ENCODE measurements around the gene CES3. TPM values are rescaled to one million over a fixed set of nuclear protein-coding genes. Genes with fewer than 3 reads are reported as not detected.

Gene CES3, protein sequence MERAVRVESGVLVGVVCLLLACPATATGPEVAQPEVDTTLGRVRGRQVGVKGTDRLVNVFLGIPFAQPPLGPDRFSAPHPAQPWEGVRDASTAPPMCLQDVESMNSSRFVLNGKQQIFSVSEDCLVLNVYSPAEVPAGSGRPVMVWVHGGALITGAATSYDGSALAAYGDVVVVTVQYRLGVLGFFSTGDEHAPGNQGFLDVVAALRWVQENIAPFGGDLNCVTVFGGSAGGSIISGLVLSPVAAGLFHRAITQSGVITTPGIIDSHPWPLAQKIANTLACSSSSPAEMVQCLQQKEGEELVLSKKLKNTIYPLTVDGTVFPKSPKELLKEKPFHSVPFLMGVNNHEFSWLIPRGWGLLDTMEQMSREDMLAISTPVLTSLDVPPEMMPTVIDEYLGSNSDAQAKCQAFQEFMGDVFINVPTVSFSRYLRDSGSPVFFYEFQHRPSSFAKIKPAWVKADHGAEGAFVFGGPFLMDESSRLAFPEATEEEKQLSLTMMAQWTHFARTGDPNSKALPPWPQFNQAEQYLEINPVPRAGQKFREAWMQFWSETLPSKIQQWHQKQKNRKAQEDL
- 0.63 to 2.7 TPM (median 1.5 TPM) in 3 replicates for polyA plus RNA-seq
- 1.8 TPM for polyA plus RNA-seq (2011; ENCODE audit: low read depth)
- 0.28 and 0.45 TPM in 2 replicates for polyA plus RNA-seq (2011; cell fraction: cytosol; rRNA removed)
- 7.4 and 8.5 TPM in 2 replicates for polyA plus RNA-seq (2011; cell fraction: nucleus; rRNA removed)
- 0.57 and 2.9 TPM in 2 replicates for polyA plus RNA-seq (2012; ENCODE audit: low replicate concordance)
- polyA minus RNA-seq: 0.32 to 2.0 TPM (median 1.6 TPM) in 3 replicates
- not detected for polyA minus RNA-seq (2011; cell fraction: cytosol; rRNA and poly(A)+ RNA removed)
- 2.8 and 3.7 TPM in 2 replicates for polyA minus RNA-seq (2011; cell fraction: nucleus; rRNA and poly(A)+ RNA removed)

DNA sequence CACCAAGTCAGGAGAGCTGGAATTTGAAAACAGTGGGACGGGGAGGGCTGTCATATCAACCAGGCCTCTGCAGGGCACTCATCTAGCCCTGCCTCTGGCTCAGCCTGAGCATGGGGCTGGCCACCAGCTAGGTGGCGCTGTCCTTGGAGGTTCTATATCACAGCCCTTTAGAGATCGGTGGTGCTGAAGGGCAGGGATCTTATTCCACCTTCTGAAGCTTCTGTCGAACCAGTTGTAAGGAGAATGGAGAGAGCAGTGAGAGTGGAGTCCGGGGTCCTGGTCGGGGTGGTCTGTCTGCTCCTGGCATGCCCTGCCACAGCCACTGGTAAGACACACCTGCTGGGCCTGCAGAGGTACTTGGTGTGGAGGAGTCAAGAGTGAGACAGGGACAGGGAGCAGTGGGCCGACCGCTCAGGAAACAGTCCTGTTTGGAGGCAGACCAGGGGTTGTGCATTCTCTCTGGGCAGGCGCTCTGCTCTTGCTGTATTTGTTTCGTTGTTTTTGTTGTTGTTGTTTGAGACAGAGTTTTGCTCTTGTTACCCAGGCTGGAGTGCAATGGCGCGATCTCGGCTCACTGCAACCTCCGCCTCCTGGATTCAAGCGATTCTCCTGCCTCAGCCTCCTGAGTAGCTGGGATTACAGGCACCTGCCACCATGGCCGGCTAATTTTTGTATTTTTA is at the start of gene CES3:
Gene CES3 (plus strand): TSS at position 202 of the 680 bp plus-strand sequence. CDS start 42 bp downstream, at position 244.
- FAIRE-seq (peak; percentile 83), DNase-seq (ENCODE audit: low read depth, low spot score) (no peak)
- TF ChIP-seq EZH2 (IDR thresholded peaks at IDR 0.05; ENCODE audit: low read length): no peak
- TF ChIP-seq, protein P1, sequence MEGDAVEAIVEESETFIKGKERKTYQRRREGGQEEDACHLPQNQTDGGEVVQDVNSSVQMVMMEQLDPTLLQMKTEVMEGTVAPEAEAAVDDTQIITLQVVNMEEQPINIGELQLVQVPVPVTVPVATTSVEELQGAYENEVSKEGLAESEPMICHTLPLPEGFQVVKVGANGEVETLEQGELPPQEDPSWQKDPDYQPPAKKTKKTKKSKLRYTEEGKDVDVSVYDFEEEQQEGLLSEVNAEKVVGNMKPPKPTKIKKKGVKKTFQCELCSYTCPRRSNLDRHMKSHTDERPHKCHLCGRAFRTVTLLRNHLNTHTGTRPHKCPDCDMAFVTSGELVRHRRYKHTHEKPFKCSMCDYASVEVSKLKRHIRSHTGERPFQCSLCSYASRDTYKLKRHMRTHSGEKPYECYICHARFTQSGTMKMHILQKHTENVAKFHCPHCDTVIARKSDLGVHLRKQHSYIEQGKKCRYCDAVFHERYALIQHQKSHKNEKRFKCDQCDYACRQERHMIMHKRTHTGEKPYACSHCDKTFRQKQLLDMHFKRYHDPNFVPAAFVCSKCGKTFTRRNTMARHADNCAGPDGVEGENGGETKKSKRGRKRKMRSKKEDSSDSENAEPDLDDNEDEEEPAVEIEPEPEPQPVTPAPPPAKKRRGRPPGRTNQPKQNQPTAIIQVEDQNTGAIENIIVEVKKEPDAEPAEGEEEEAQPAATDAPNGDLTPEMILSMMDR (optimal IDR thresholded peaks at IDR 0.05 in 1 of 3, IDR thresholded peaks at IDR 0.05 in 1 of 3, conservative IDR thresholded peaks at IDR 0.05 in 1 of 3; ENCODE audit: extremely low read depth in 1 of 3, insufficient read depth in 2 of 3, low read length in 3 of 3): peak; percentile 85 to 87 (median 86)
- H2AFZ ChIP-seq (ENCODE audit: control insufficient read depth, low read length): no peak within 1 kb of the TSS
- H3K9me3 ChIP-seq (ENCODE audit: control insufficient read depth, low read depth, low read length): no peaks in the 10 kb centered on the region
- no peak within 1 kb of the TSS for H3K4me2 ChIP-seq (ENCODE audit: control insufficient read depth, extremely low read depth, insufficient read depth, low read depth, low read length)
- H3K79me2 ChIP-seq (ENCODE audit: control insufficient read depth, insufficient read depth, low read length): no peaks in the 10 kb centered on the region
- H3K9ac ChIP-seq (ENCODE audit: control insufficient read depth, extremely low read depth, insufficient read depth, low read length): no peak within 1 kb of the TSS
- H3K27ac ChIP-seq (ENCODE audit: control insufficient read depth, insufficient read depth, low read length): no peak within 1 kb of the TSS
- no peaks in the 10 kb centered on the region for H4K20me1 ChIP-seq (ENCODE audit: control insufficient read depth, extremely low read depth, insufficient read depth, low read length)
- H3K27me3 ChIP-seq (ENCODE audit: control insufficient read depth, extremely low read depth, insufficient read depth, low read length): no peaks in the 10 kb centered on the region
- H3K9me1 ChIP-seq (ENCODE audit: control insufficient read depth, extremely low read depth, insufficient read depth, low read length): no peaks in the 10 kb centered on the region
- no peak within 1 kb of the TSS for H3K4me3 ChIP-seq (ENCODE audit: control insufficient read depth in 2 of 3, extremely low read depth in 1 of 3, insufficient read depth in 2 of 3, low read depth in 1 of 3, low read length in 3 of 3)
- dilution Hi-C loops (cut with MboI; ENCODE audit: extremely low pct_ligation_motif_present, low sequenced_read_pairs): no loop called here
- H3K36me3 ChIP-seq (ENCODE audit: control insufficient read depth in 2 of 2, extremely low read depth in 1 of 2, insufficient read depth in 2 of 2, low read length in 2 of 2): peaks cover 0 to 1% of the 10 kb centered on the region in 2 experiments
- H3K4me1 ChIP-seq (ENCODE audit: control insufficient read depth, extremely low read depth, insufficient read depth, low read length): peaks cover 3% of the 10 kb centered on the region

DNA sequence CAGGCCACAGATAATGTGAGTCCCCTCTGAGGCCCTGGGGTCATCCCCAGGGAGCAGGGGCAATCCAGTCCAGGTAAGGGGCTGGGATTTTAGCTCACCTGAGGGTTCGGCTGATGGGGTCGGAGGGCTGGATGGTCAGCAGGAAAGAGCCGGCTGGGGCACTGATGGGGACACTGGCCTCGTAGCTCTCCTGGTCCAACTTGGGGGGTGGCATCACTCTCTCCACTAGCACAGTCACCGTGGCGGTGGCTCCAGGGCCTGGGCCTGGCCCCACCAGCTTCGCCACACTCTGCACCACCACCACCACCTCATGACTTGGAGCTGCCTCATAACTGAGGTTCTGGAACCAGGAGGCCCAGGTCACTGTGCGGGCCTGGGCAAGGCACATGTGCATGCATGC is 49.3 kb upstream of the CES3 start:
- H3K9me3 ChIP-seq (ENCODE audit: control insufficient read depth, low read depth, low read length): no peaks in the 10 kb centered on the region
- TF ChIP-seq, protein P1 (optimal IDR thresholded peaks at IDR 0.05 in 1 of 3, IDR thresholded peaks at IDR 0.05 in 1 of 3, conservative IDR thresholded peaks at IDR 0.05 in 1 of 3; ENCODE audit: extremely low read depth in 1 of 3, insufficient read depth in 2 of 3, low read length in 3 of 3): no peak
- no peak for TF ChIP-seq EZH2 (IDR thresholded peaks at IDR 0.05; ENCODE audit: low read length)
- H2AFZ ChIP-seq (ENCODE audit: control insufficient read depth, low read length): no peak overlapping the region
- DNase-seq (ENCODE audit: low read depth, low spot score) (no peak), FAIRE-seq (no peak)
- H3K36me3 ChIP-seq (ENCODE audit: control insufficient read depth in 2 of 2, extremely low read depth in 1 of 2, insufficient read depth in 2 of 2, low read length in 2 of 2): no peaks in the 10 kb centered on the region
- H3K27me3 ChIP-seq (ENCODE audit: control insufficient read depth, extremely low read depth, insufficient read depth, low read length): peaks cover 3% of the 10 kb centered on the region
- H3K79me2 ChIP-seq (ENCODE audit: control insufficient read depth, insufficient read depth, low read length): no peaks in the 10 kb centered on the region
- no peak overlapping the region for H3K4me2 ChIP-seq (ENCODE audit: control insufficient read depth, extremely low read depth, insufficient read depth, low read depth, low read length)
- no peaks in the 10 kb centered on the region for H4K20me1 ChIP-seq (ENCODE audit: control insufficient read depth, extremely low read depth, insufficient read depth, low read length)
- dilution Hi-C loops (cut with MboI; ENCODE audit: extremely low pct_ligation_motif_present, low sequenced_read_pairs): no loop called here
- no peaks in the 10 kb centered on the region for H3K9me1 ChIP-seq (ENCODE audit: control insufficient read depth, extremely low read depth, insufficient read depth, low read length)
- H3K27ac ChIP-seq (ENCODE audit: control insufficient read depth, insufficient read depth, low read length): no peak overlapping the region
- no peak overlapping the region for H3K4me3 ChIP-seq (ENCODE audit: control insufficient read depth in 2 of 3, extremely low read depth in 1 of 3, insufficient read depth in 2 of 3, low read depth in 1 of 3, low read length in 3 of 3)
- H3K9ac ChIP-seq (ENCODE audit: control insufficient read depth, extremely low read depth, insufficient read depth, low read length): no peak overlapping the region
- peaks cover 13% of the 10 kb centered on the region for H3K4me1 ChIP-seq (ENCODE audit: control insufficient read depth, extremely low read depth, insufficient read depth, low read length)

Measured in keratinocyte (primary cell).